NK-92 treated with Interleukin-12 subunit alpha and Interleukin-12 subunit beta, amount 100 ng/mL, for 24 hours (cell line): ENCODE data around the gene HSD3B2.

Experiments
- DNase-seq: peaks from one replicate; lab custom pipeline; 2025; lab: John Stamatoyannopoulos, UW

HSD3B2 gene

DNA sequence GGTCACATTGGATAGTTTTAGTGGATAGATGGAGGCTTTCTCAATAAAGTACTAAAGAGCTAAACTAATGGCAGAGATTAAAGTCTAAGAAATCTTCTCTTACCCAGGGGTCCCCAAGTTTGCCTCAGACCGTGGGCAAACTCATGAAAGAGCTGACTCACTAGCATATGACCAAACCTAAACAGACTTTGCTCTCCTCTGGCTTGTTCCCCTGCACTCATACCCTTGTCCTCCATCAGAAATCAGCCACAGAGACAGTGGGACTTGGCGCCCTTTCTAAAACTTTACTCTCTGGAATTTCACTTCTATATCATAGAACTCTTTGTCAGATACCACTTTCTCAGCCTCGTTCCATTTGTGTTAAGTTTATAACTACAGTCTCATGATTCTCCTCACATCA lies 17.0 kb upstream of the HSD3B2 start:
- no peak for DNase-seq

GRCh38 chr1:119404736-119405135 lies 10.2 kb upstream of the HSD3B2 start:
- DNase-seq, result no peak

- DNase-seq, result no peak
These were observed 5.2 kb upstream of the HSD3B2 start for GRCh38 chr1:119409731-119410130.

- DNase-seq, result no peak
These were observed 4.0 kb upstream of the HSD3B2 start for GRCh38 chr1:119410961-119411360.

DNA sequence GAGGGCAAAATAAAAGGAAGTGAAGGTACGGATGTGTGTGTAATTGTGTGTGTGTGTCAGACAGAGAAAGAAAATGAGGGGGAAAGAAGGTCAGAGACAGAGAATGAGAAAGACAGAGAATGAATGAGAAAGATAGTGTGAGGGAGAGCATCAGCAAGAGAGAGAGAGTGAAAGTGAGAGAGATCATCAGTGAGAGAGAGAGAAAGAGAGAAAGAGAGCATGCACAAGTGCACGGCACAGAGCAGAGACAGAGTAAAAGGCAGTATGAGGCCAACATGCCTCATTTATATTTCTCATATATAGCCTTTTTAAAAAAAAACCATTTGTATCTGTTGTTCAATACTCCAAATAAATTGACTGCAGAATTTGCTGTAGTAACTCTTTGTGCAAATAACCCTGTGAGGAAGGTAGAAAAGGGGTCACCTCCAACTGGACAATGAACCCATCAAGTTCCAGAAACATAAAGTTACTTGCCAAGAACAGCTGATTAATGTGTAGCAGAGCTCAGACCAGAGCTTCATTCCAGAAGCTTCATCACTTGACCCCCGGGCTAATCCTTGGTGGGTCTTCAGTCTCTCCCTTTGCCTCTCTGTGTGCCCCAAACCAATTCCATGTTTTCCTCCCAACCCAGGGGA lies 1.2 kb downstream of the HSD3B2 start:
- no peak for DNase-seq

DNA sequence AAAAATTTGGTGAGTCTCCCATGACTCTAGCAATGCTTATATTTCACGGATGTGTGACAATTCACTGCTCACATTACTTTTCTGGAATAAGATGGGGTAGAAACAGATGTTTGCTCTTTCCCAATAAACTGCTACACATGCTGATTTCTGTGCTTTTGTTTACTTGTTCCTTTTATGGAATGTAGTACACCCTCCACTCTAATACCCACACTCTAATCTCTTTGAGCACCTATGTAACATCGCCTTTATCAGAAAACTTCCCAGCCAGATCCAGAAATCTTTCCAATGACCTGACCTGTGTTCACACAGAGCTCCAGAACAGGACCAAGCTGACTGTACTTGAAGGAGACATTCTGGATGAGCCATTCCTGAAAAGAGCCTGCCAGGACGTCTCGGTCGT lies 4.2 kb downstream of the HSD3B2 start:
- DNase-seq, result no peak

DNA sequence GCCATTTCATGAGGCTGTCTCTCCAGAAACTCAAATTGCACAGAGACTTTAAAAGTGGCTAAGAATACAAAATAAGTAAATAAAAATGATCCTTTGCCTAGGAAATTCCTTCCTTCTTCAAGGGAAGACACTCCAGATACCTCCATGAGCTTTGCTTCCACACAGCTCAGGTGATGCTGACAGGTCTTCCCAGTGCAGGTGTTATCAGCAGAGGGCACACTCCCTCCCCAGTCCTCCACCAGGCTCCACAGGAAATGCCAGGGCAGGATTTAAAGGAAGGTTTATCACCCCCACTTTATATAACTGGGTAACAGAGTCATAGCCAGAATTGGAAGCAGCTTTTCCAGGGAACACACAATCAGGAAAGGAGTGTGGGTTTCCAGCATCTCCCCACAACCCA lies 5.7 kb downstream of the HSD3B2 start:
- DNase-seq, result no peak

DNA sequence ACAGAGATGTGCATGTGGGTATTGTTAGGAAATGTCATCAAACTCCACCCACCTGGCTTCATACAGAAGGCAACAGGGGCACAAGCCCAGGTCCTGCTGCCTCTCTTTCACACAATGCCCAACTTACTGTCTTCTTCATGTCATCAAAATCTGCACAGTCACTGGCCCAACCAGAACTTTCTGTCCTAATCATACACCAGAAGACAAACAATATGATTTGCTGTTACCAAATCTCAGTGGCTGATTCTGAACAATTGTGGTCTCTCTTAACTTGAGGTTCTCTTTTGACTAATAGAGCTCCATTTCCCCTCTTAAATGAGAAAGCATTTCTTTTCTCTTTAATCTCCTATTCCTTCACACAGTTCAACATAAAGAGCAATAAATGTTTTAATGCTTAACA lies 7.7 kb downstream of the HSD3B2 start:
- DNase-seq, result no peak

GRCh38 chr1:119428991-119429390 lies 14.0 kb downstream of the HSD3B2 start:
- DNase-seq, result no peak

DNA sequence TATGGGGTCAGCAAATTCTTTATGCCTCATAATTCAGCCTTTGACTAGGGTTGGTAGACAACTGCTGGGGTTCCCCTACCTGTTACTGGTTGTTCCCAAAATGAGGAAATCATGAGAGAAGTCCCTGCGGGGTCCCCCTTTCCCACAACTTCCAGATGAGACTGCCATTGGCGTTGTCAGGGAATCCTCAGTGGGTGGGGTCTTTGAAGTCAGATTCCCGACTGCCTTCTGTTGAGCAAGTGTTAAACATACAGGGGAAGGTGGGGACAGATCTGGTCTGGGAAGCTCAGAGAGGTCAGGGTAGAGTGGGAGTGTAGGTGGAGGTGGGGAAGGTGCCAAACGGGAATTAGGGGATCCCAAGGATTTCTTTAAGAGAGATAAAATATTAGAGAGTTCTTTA lies 14.7 kb downstream of the HSD3B2 start:
- DNase-seq, result no peak

- DNase-seq, result no peak
These were observed 15.5 kb downstream of the HSD3B2 start for GRCh38 chr1:119430486-119430885.

DNA sequence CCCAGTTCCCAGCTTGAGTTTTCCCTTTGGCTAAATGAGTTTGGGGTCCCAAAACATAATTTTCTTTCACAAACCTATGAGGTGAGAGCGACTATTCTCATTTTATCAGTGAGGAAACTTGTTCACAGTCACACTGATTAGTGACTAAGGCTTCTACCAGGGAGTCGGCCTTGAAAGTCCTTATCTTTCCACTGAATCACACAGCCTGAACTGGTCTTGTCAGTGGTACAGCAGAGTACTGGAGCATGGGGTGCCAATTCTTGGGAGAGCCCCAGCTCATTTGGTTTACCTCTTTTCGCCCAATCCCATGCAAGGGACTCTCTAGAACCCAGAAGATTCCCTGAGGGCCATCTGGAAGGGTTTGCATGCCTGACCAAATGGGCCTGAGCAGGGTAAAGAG lies 16.9 kb downstream of the HSD3B2 start:
- DNase-seq, result no peak

DNA sequence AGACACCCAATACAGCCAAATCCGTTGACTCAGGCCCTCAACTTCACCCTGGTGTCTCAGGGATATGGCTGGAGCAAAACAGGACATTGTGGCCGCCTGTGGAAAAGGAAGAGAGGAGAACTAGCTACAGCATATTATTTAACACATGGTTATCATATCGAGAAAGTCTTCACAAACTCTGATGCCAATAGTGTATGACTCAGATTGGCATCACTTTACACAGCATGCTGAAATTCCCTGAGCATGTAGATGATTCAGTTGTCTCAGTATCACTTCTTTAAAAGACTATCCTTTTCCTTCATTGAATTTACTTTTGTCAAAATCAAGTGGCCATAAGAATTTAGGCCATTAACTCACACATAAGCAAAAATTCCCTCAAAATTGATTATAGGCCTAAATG lies 20.1 kb downstream of the HSD3B2 start:
- no peak for DNase-seq

DNA sequence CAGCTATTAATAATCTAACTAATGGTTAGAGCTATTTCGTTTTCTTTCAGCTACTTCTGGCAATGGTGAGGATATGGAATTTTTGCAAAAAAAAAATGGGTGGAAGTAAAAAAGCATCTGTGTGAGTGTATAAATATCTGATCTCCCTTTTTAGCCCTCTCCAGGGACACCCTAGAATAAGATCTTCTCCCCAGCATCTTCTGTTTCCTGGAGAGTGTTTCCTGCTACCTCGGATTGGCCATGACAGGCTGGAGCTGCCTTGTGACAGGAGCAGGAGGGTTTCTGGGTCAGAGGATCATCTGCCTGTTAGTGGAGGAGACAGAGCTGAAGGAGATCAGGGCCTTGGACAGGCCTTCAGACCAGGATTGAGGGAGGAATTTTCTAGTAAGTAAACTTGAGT lies 23.8 kb downstream of the HSD3B2 start:
- no peak for DNase-seq

DNA sequence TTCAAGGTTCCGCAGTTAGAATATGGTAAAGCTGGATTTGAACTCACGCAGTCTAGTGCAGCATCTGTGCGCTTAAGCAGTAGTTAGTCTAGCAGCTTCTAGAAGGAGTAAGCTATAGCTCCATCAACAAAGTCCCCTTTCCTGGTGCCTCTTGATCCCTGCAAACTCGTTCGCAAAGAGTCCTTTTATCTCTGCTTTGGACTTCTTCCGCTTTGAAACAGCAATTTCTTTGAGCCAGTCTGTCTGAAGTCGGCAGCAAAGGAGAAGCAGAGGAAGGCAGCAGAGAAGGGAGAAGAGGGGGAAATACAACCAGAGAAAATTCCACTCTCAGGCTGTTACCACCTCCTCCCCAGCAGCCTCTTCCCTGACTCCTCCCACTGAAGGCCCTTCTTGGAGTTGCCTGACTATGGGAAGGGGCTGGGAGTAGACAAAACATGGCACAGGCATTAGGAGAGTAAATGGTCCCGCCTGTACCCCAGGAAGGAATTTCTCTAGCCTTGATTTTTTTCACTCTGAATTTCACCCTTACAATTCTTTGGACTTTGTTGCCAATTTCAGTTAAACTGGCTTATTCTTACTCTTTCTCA lies 25.9 kb downstream of the HSD3B2 start:
- no peak for DNase-seq

GRCh38 chr1:119442756-119443155 lies 27.8 kb downstream of the HSD3B2 start:
- DNase-seq, result no peak

DNA sequence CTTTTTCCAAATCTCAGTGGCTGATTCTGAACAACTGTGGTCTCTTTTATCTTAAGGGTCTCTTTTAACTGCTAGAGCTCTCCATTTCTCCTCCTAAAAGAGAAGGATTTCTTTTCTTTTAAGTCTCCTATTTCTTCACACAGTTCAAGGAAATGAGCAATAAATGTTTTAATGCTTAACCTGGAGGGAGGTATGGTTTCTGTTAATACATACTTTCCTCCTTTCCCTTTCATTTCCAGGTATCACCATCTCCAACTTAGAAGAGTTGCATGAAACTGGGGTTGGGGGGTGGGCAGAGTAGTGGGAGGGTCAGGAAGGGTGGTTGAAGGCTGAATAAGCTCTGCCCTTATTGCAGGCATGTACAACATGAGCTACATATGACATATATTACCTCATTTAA lies 31.4 kb downstream of the HSD3B2 start:
- DNase-seq, result no peak

DNA sequence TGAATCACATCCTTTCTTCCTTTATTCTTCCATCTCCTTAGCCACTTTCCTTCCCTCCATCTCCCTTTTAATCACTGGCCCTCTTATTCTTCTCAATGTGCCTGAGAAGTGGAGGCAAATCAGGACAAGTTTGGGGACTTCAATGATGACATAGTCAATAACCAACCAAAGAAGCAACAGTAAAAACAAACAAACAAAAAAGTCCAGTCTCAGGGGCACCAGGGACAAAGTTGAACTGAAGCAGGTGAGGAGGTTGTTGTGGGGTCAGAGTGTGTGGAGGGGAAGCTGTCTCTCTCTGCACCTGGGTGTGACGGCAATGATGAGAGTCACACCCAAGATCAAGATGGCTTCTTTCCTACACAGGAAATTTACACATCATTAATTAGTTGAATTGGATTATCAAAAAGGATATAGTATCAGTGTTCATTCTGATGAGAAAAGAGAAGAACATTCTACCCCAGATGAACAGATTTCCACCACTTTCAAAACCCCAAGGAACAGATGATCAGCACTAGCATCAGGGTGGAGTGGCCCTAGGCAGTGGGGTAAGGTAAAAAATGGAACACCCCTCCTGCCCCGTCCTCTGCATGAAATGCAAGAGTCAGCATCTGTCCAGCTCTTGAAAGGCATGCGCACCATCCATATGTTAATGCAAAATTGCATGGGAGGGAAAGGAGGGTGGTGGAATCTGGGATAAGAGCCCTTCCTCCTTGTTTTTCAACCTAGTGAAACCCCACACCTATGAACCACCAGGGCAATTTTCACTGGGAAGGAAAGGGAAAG lies 32.6 kb downstream of the HSD3B2 start:
- no peak for DNase-seq

DNA sequence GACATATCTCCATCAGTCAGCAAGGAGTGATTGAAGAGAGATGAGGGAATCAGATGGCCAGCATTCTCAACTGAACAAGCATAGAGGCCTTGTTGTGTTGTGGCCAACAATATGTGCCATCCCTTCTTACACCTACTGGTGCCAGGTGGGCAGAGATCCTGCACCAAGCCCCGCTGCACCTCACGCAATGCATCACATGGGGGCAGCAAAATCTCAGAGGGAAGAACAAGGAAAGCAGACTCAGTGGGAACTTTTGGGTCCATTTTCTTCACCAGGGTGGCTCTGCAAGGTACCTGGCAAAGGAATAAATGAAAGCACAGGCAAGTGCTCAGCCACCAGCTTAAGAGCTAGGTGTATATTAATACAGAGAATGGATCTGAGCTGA lies 33.2 kb downstream of the HSD3B2 start:
- no peak for DNase-seq

GRCh38 chr1:119449971-119450370 lies 35.0 kb downstream of the HSD3B2 start:
- DNase-seq, result no peak

GRCh38 chr1:119451158-119451557 lies 36.2 kb downstream of the HSD3B2 start:
- DNase-seq, result no peak

DNA sequence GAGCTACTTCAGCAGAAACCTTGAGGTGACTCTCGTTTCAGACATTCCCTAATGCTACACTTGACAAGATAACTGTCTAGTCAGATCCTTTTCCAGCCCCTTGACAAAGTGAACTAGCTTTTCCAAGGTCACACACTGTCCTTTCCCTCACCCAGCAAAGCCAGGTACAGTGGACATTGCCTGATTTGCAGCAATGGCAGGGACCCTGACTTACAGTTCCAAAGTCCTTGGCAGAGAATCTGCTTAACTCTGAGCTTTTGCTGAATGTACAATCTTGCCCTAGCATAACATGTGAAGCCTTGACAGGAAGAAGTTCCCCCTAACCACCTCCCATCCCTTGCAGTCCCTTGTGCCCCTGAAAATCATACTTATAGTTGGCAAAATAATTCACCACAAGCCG lies 37.1 kb downstream of the HSD3B2 start:
- DNase-seq, result no peak

GRCh38 chr1:119453021-119453420 lies 38.1 kb downstream of the HSD3B2 start:
- no peak for DNase-seq

DNA sequence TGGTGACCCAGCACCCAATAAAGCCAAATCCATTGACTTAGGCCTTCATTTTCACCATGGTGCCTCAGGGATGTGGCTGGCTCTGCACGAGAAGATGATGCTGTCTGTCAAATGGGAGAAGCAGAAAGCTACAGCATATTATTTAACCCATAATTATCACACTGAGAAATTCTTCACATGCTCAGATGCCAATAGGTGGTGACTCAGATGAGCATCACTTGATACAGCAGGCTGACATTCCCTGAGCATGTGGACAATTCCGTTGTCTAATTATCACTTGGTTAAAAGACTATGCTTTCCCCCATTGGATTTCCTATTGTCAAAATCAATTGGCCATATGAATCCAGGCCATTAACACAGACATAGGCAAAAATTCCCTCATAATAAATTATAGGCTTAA lies 48.0 kb downstream of the HSD3B2 start:
- no peak for DNase-seq
